NCI-H748 treated with DMSO at 0.1 percent for 48 hours (cell line): ENCODE data around the gene PRPF19.

Source experiments
- DNase-seq: peaks from one replicate; lab custom pipeline; 2025; lab: John Stamatoyannopoulos, UW

PRPF19 gene

GRCh38 chr11:60937811-60938210, 31.4 kb upstream of the PRPF19 start:
- DNase-seq: no peak

GRCh38 chr11:60937144-60937527, 30.8 kb upstream of the PRPF19 start:
- DNase-seq: no peak

- DNase-seq: no peak
Measured at GRCh38 chr11:60936467-60937143, 30.2 kb upstream of the PRPF19 start.

- no peak for DNase-seq
Measured at GRCh38 chr11:60935676-60936442, 29.5 kb upstream of the PRPF19 start.

GRCh38 chr11:60934790-60935605, 28.6 kb upstream of the PRPF19 start:
- no peak for DNase-seq

GRCh38 chr11:60934124-60934789, 27.9 kb upstream of the PRPF19 start:
- DNase-seq: no peak

- DNase-seq: no peak
Measured at GRCh38 chr11:60933416-60934123, 27.2 kb upstream of the PRPF19 start.

GRCh38 chr11:60932605-60933356, 26.4 kb upstream of the PRPF19 start:
- DNase-seq: no peak

- DNase-seq: no peak
Measured at GRCh38 chr11:60931917-60932316, 25.5 kb upstream of the PRPF19 start.

GRCh38 chr11:60930394-60930793, 24.0 kb upstream of the PRPF19 start:
- DNase-seq: no peak

- no peak for DNase-seq
Measured at GRCh38 chr11:60929764-60930163, 23.4 kb upstream of the PRPF19 start.

- no peak for DNase-seq
Measured at GRCh38 chr11:60928563-60929001, 22.2 kb upstream of the PRPF19 start.

- DNase-seq: no peak
Measured at GRCh38 chr11:60927600-60927999, 21.2 kb upstream of the PRPF19 start.

- no peak for DNase-seq
Measured at GRCh38 chr11:60927061-60927592, 20.7 kb upstream of the PRPF19 start.

GRCh38 chr11:60926500-60926899, 20.1 kb upstream of the PRPF19 start:
- no peak for DNase-seq

GRCh38 chr11:60925868-60926267, 19.5 kb upstream of the PRPF19 start:
- no peak for DNase-seq

GRCh38 chr11:60924906-60925853, 18.8 kb upstream of the PRPF19 start:
- no peak for DNase-seq

GRCh38 chr11:60924110-60924905, 17.9 kb upstream of the PRPF19 start, which contains the start of gene TMEM132A:
Gene TMEM132A, plus strand, starts transcription at chr11:60924460. Its CDS starts 174 bp downstream, at chr11:60924634.
- peak; percentile 60 for DNase-seq

GRCh38 chr11:60923800-60924109, 17.4 kb upstream of the PRPF19 start:
- DNase-seq: no peak
